Epidermal melanocyte (primary cell): Measurements from ENCODE around the gene JCAD.

ENCODE experiments used
- DNase-seq: peaks from one replicate; pipeline ENCODE4 v3.0.0; 2011; ENCODE audit warnings: low spot score; ENCODE audit not compliant: insufficient read length

The JCAD gene

DNA sequence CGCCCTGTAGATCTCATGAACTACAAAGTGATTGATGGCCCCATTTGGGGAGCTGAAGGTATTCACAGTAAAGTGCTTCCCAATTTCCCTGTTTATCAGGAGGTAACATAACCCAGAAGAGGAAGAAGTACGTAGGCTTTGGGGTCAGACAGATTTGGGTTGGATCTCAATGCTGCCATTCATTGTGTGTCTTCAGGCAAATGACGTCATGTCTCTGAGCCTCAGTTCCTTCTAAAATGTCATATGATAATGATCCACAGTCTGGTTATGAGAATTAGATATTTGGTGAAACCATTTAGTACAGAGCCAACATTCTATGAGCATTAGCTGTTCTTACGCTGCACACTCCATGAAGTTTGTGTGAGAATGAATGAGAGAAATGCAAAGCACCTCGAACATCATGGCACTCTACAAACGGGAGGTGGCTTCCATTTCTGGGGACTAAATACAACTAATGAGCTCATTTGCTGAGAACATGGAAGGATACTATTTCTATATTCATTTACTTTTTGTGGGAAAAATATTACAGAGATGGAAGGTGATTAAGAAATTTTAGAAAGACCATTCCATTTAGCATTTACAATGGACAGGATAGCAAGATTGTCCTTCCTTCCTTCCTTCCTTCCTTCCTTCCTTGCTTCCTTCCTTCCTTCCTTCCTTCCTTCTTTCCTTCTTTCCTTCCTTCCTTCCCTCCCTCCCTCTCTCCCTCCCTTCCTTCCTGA, 13.8 kb upstream of the JCAD start:
- no peak for DNase-seq

GRCh38 chr10:30072068-30072467, 12.7 kb upstream of the JCAD start:
- no peak for DNase-seq

DNA sequence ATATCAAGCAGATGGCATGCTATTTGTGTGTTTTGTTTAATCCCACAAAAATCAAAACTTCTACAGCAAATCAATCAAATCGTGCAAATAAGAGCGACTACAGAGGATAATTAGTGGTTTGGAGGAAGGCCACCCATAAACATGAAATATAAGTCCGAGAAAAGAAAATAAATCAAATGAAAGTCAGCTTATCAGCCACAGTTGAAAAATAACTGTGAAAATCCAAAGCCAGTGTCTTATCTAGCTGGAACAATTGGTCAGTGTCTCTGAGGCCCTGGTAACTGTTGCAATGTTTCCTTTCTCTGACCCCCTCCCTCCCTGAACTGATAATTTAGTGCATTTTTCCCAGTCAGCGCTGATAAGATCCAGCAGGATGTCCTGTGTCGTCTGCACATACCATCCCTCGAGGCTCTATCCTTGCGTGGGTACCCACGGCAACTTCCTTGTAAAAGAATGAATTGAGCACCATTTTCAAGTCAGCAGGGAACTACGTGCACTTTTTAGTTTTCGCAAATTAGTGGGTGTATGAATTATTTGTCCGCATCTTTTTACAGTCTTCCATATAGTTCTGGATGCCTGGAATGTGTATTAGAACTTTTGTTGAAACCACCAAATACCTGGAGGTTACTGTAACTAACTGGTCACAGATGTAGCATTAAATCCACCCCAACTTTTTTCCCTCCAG, 10.8 kb upstream of the JCAD start:
- no peak for DNase-seq

DNA sequence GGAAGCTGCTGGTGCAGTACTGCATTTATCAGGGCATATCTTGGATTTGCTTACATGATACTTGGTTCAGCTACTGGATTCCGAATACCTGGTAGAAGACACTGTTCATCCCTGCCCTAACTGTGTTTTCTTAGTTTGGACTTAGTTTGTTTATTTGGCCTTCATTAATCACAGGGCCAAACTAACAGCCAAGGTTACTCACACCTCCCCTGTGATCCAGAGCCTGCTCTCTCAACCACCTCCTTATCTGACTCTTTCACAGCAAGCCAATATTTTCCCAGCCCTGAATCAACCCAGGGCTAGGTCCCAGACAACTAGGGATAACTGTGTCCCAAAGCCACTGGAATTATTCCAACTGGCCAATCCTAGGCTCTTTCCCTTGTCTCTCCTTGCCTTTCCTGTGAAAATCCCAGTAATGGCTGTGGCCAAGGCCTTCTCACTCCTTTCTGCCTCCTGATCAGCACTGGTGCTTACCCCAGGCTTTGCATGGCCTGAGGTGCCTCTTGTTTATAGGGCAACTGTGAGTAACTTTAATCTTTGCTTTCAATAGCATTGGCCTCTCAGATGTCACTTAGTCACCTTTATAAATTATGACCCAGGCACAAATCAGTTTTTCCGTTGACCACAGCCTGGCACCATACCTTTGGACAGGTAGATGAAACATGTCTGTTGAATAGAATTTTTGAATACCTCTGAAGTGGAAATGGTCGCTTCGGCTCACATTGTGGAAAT, 9.3 kb upstream of the JCAD start:
- no peak for DNase-seq

DNA sequence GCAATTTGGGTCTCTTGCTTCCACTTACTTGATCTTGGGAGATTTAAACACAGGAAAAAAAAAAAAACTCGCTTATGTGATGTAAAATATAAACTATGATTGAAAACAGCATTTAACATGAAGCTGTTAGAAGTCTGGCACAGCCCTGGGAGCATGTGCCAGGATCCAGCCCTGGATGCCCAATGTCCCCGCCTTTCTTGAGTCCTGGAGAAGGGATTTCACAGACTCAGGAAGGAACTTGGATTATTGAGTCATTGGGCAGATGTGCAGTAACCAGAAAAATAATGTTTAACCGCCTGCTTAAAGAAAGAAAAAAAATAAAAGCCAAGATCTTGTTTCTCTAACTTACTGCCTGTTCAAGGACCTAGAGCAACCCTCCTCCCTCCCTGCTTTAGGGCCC, 3.7 kb upstream of the JCAD start:
- peak; percentile 46 for DNase-seq

DNA sequence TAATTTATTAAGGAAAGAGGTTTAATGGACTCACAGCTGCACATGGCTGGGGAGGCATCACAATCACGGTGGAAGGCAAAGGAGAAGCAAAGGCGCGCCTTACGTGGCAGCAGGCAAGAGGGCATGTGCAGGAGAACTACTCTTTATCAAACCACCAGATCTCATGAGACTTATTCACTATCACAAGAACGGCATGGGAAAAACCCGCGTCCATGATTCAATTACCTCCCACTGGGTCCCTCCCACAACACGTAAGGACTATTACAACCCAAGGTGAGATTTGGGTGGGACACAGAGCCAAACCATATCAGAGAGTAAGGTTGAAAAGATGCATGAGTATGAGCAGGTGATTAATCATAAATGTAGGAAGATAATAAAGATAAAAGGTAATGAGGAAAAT, 3.2 kb upstream of the JCAD start:
- no peak for DNase-seq

DNA sequence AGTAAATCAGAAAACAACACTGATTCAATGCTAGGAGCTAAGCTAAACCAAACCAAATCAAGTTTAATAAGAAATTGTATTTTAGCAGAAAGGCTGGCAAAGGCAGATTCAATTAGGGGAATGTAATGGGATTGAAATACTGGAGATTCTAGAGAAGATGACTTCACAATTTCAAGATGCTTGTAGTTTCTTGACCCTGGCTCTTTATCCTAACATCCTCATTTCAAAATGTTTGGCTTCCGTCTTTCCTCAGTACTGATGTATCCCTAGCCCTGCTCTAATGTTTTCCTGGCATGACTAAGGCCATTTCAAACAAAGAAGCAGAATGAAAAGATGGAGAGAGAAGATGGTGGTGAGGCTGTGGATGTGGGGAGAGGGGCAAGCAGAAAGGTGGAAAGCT, 2.7 kb upstream of the JCAD start:
- DNase-seq = no peak

GRCh38 chr10:30058570-30059132, 735 bp downstream of the JCAD start:
- DNase-seq = no peak

GRCh38 chr10:30057894-30058556, 1.4 kb downstream of the JCAD start:
- no peak for DNase-seq

DNA sequence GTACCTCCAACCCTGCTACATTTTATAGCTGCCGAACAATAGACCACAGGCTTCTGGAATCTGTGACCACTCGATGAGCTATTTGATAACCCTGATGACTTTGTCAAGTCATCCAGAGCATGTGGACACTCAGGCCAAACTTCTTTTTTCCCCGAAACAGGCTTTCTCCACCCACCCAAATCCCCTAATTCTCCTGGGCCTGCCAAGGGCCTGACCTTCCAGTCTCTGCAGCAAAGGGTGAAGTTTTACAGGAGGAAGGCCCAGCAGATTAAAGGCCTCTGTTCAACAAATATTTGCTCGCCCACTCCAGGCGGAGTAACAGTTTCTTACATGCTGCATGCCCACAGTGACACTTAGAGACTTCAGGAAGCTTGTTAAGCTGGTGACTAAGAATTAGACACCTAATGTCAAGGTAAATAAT, 2.0 kb downstream of the JCAD start:
- DNase-seq = no peak

GRCh38 chr10:30056767-30057355, 2.5 kb downstream of the JCAD start:
- DNase-seq = no peak

DNA sequence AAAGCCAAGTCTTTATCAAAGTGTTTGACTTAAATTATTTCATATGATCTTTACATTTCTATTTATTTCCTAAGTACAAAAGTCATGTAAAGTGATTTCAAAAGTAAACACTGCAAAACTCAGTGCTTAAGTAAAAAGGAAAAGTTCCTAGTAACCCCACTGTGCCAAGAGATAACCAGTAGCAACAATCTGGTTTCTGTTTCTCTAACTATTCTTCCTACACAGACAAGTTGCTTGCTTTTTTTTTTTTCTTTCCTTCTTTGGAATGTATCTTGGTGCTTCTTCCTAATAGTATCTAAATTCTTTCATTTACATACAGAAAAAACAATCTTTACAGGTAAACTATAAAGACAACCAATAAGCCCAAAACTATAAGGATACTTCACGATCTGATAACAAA, 3.1 kb downstream of the JCAD start:
- DNase-seq = no peak

DNA sequence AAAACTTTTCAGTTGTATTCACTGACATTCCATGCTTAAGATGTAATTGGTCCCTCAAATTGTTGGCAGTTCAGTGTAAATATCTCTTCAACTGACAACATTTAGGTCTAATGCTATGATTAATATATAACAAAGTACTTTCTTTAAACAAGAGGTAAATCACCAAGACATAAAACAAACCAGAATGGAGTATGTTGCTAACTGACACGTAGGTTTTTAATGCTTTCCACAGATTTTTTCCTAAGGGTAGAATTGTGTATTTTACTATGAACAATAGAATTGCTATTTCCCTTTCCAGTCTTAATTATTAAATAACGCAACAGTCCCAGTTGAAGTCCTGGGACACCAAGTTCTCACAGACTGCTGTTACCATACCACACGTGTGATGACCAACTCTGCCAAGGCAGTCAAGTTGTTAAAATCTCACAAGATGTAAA, 4.1 kb downstream of the JCAD start:
- no peak for DNase-seq

- no peak for DNase-seq
Measured at GRCh38 chr10:30052062-30052461, 7.3 kb downstream of the JCAD start.

- no peak for DNase-seq
Measured at GRCh38 chr10:30051220-30051619, 8.2 kb downstream of the JCAD start.

GRCh38 chr10:30050411-30050810, 9.0 kb downstream of the JCAD start:
- no peak for DNase-seq

- no peak for DNase-seq
Measured at GRCh38 chr10:30048768-30049517, 10.4 kb downstream of the JCAD start.

GRCh38 chr10:30047924-30048531, 11.4 kb downstream of the JCAD start:
- DNase-seq = no peak

- no peak for DNase-seq
Measured at GRCh38 chr10:30047430-30047829, 12.0 kb downstream of the JCAD start.

GRCh38 chr10:30046476-30046875, 12.9 kb downstream of the JCAD start:
- no peak for DNase-seq
